Kidney (tissue), 14 donors: ENCODE measurements around the gene SCIMP. TPM values are rescaled to one million over a fixed set of nuclear protein-coding genes. Genes with fewer than 3 reads are reported as not detected.
A peak's percentile ranks its signal among the peaks of the same experiment; 100 is the strongest.

Experiments used
- DNase-seq, 5 donors: peaks; one replicate each; pipeline ENCODE4 v3.0.0-alpha.2; 2013 to 2020
- FAIRE-seq: peaks from 2 replicates; lab custom pipeline; 2012; peaks lifted over from hg19 to GRCh38; lab: Jason Lieb, UNC
- H3K27ac ChIP-seq, 2 donors: one replicate each; pipeline ENCODE4 v1.7.0; 2013; ENCODE audit warnings: low read depth in 2 of 2, low read length in 2 of 2, inconsistent platforms in 1 of 2
- H3K27me3 ChIP-seq: one replicate; pipeline ENCODE4 v1.7.1; 2013; ENCODE audit warnings: low read length, inconsistent platforms; ENCODE audit not compliant: control insufficient read depth, insufficient read depth
- H3K36me3 ChIP-seq, 3 donors: one replicate each; pipeline versions ENCODE4 v1.7.0 to v1.7.1; 2013; ENCODE audit warnings: low read length in 3 of 3, control low read depth in 1 of 3, inconsistent platforms in 1 of 3; ENCODE audit not compliant: insufficient read depth in 3 of 3, control insufficient read depth in 2 of 3
- H3K4me1 ChIP-seq, 3 donors: one replicate each; pipeline versions ENCODE4 v1.7.0 to v1.7.1; 2013; ENCODE audit warnings: low read length in 3 of 3, inconsistent platforms in 1 of 3, low read depth in 1 of 3; ENCODE audit not compliant: control insufficient read depth in 2 of 3, insufficient read depth in 2 of 3
- H3K4me3 ChIP-seq, 3 donors: one replicate each; pipeline versions ENCODE4 v1.7.0 to v1.8.1; 2013; ENCODE audit warnings: low read length in 3 of 3, control low read depth in 1 of 3, inconsistent platforms in 1 of 3
- H3K9ac ChIP-seq, 3 donors: one replicate each; pipeline versions ENCODE4 v1.7.0 to v1.7.1; 2013; ENCODE audit warnings: low read length in 3 of 3, control low read depth in 1 of 3, inconsistent platforms in 1 of 3
- H3K9me3 ChIP-seq, 3 donors: one replicate each; pipeline versions ENCODE4 v1.7.0 to v1.7.1; 2013; ENCODE audit warnings: low read length in 3 of 3, control low read depth in 1 of 3, inconsistent platforms in 1 of 3; ENCODE audit not compliant: control insufficient read depth in 2 of 3, insufficient read depth in 1 of 3
- CTCF ChIP-seq: IDR thresholded peaks from 3 replicates; pipeline ENCODE4 v1.5.1; 2012; ENCODE audit warnings: mild to moderate bottlenecking, moderate library complexity, borderline replicate concordance; ENCODE audit not compliant: insufficient read depth; ENCODE audit errors: extremely low read depth
- intact Hi-C: fragments of 100-400 bp; cut with DNase I; formaldehyde crosslinking; loops from one replicate; pipeline ENCODE4 v1.11.1; 2022
- polyA plus RNA-seq: library from polyadenylated mRNA; stranded (reverse); fragments of 350-450 nt; fragmentation: Illumina TruSeq; extraction: RNeasy Lipid Tissue Mini Kit (QIAGEN cat#74804); gene quantifications from one replicate; pipeline ENCODE4 v1.2.3, GENCODE V29; 2014; ENCODE audit warnings: low read depth, low replicate concordance; ENCODE audit not compliant: insufficient read depth
- total RNA-seq: library from RNA; stranded (reverse); fragmentation: NEBNext Ultra II Directional; extraction: Animal tissue kit (Norgen Biotek cat#: 25700); gene quantifications from one replicate; pipeline ENCODE4 v1.2.1, GENCODE V29; 2021
- donor health status: control.
- donor health status: control.
- donor health status: control.
- donor health status: control.
- donor health status: control.
- donor health status: DM: yes; HTN: yes; CAD: no.
- donor health status: Normal renal cell carcinoma (clear cell type).

Gene SCIMP
- total and polyA plus RNA-seq, 2 donors from 2014 or later, result 0.37 to 7.6 TPM

- no peak for FAIRE-seq
- TF ChIP-seq CTCF, result peak; percentile 9
Measured at GRCh38 chr17:5281814-5282641, 47.4 kb upstream of the SCIMP start, which contains the start of gene RABEP1. RABEP1 (plus strand) TSS chr17:5282284; CDS start chr17:5282487, 203 bp downstream.

GRCh38 chr17:5272322-5272721 lies 37.7 kb upstream of the SCIMP start:
- Histone ChIP-seq H3K9me3 (no peaks in the 10 kb centered on the region), H3K27ac (no peak overlapping the region), H3K4me3 (no peak overlapping the region), H3K36me3 (no peaks in the 10 kb centered on the region), H3K27me3 (no peaks in the 10 kb centered on the region), H3K9ac (no peak overlapping the region), H3K4me1 (no peaks in the 10 kb centered on the region)
- DNase-seq (no peak), FAIRE-seq (no peak)
- TF ChIP-seq CTCF, result no peak
- intact Hi-C loops, result no loop called here

More at GRCh38 chr17:5281814-5282641, 47.4 kb upstream of the SCIMP start, which contains the start of gene RABEP1:
- Histone ChIP-seq H3K4me1 (peaks cover 0 to 2% (median 0%) of the 10 kb centered on the region in 3 donors), H3K9me3 (no peaks in the 10 kb centered on the region), H3K27ac (peak within 1 kb of the TSS; percentile 65 to 74), H3K4me3 (peak within 1 kb of the TSS; percentile 70 to 76 (median 73)), H3K36me3 (no peaks in the 10 kb centered on the region), H3K9ac (peak within 1 kb of the TSS; percentile 52 to 55 (median 52)), H3K27me3 (no peaks in the 10 kb centered on the region)
- DNase-seq, result peak; percentile 93 to 97 (median 95)
- intact Hi-C loops, result no loop called here

- H3K9me3 ChIP-seq, result no peaks in the 10 kb centered on the region
- H3K4me1 ChIP-seq, result no peaks in the 10 kb centered on the region
- intact Hi-C loops, result no loop called here
- no peak for DNase-seq
- no peak overlapping the region for H3K9ac ChIP-seq
- H3K27ac ChIP-seq, result no peak overlapping the region
- no peaks in the 10 kb centered on the region for H3K27me3 ChIP-seq
- no peak overlapping the region for H3K4me3 ChIP-seq
- no peak for TF ChIP-seq CTCF
- no peaks in the 10 kb centered on the region for H3K36me3 ChIP-seq
- no peak for FAIRE-seq
Measured at GRCh38 chr17:5269241-5269960, 34.7 kb upstream of the SCIMP start.
